ENCODE measurements around the gene AP4S1.

AP4S1 gene

DNA sequence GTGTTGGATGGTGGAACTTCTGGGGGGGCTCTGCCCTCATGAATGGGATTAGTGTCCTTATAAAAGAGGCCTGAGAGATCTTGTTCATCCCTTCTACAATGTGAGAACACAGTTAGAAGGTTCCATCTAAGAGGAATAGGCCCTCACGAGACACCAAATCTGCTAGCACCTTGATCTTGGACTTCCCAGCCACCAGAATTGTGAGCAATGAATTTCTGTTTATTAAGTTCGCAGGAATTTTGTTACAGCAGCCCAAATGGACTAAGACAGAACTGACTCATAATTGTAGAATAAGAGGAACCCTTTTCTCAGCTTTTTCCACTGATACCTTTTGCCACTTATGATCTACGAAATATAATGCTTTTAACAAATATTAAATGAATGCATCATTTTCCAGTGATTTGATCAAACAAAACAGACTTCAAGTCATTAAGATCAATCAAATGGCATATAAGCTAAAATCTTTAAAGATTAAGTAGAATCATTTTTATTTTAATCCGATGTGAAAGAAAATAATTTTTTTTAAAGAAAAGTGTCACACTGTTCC, 113.9 kb downstream of the AP4S1 start:
- FAIRE-seq, result no peak

DNA sequence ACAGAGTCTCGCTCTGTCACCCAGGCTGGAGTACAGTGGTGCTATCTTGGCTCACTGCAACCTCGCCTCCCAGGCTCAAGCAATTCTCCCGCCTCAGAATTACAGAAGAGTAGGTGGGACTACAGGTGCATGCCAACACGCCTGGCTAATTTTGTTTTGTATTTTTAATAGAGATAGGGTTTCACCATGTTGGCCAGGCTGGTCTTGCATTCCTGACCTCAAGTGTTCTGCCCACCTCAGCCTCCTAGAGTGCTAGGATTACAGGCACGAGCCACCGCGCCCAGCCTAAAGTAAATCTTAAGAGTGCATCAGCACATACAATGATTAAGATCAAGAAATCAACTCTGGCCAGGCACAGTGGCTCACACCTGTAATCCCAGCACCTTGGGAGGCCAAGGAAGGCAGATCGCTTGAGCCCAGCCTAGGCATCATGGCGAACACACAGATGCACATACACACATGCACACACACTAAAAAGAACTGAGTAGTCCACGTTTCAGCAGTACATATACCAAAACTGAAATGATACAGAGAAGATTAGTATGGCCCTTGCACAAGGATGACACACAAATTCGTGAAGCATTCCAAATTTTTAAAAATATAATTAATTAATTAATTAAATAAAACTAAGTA, 117.1 kb downstream of the AP4S1 start:
- no peak for FAIRE-seq
